Nephron progenitor cell (in vitro differentiated cells): ENCODE data around the gene PTGIS.

Experiments
- DNase-seq: peaks from one replicate; pipeline ENCODE4 v3.0.0; 2021
- H3K27ac Mint-ChIP-seq: 2 replicates; pipeline ENCODE4 v1.8.0; 2021; ENCODE audit warnings: mild to moderate bottlenecking, moderate library complexity, mixed read lengths
- H3K27me3 Mint-ChIP-seq: 2 replicates; pipeline ENCODE4 v1.8.0; 2021; ENCODE audit warnings: mild to moderate bottlenecking, low read depth, mixed read lengths; ENCODE audit not compliant: poor library complexity
- H3K36me3 Mint-ChIP-seq: 2 replicates; pipeline ENCODE4 v1.8.0; 2021; ENCODE audit warnings: low read depth, mixed read lengths
- H3K4me1 Mint-ChIP-seq: 2 replicates; pipeline ENCODE4 v1.8.0; 2021; ENCODE audit warnings: mixed read lengths
- H3K4me3 Mint-ChIP-seq: 2 replicates; pipeline ENCODE4 v1.8.0; 2021; ENCODE audit warnings: mild to moderate bottlenecking, moderate library complexity, mixed read lengths
- H3K9me3 Mint-ChIP-seq: 2 replicates; pipeline ENCODE4 v1.8.0; 2021; ENCODE audit warnings: mild to moderate bottlenecking, moderate library complexity, mixed read lengths
- TF ChIP-seq, protein P1 (sequence below): fragments of 200-600 bp; sonication (generic); IDR thresholded peaks from 2 replicates; pipeline ENCODE4 v1.5.0; 2021; ENCODE audit warnings: antibody characterized with exemption

The PTGIS gene

DNA sequence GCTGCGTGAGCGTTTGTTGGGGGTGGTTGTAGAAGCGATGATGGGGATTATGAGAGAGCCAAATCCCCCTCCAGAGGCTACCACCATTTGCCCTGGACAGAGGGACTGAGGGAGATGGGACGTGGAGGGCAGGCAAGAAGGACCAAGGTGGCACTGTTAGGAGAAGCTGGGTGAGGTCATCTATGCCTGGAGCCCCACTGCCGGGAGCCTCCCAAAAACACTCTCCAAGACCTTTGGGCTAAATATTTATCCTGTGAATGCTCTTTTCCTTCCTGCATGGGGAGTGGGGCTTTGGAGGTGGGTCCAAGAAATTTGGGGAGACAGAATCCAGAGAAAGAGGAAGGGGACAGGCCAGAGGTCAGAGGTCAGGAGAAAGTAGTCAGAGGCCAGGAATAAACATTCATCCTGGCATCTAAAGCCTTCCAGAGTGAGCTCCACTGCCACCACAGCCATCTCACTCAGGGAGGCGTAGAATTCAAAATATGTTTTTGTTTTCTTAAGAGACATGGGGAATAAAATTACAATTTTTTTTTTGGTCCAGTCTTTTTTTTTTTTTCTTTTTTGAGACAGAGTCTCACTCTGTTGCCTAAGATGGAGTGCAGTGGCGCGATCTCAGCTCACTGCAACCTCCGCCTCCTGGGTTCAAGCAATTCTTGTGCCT, 17.8 kb upstream of the PTGIS start:
- no peaks in the 10 kb centered on the region for H3K36me3 Mint-ChIP-seq
- no peak for DNase-seq
- peaks cover 34% of the 10 kb centered on the region for H3K4me1 Mint-ChIP-seq
- H3K9me3 Mint-ChIP-seq: peaks cover 14% of the 10 kb centered on the region
- no peak overlapping the region for H3K4me3 Mint-ChIP-seq
- TF ChIP-seq, protein P1, sequence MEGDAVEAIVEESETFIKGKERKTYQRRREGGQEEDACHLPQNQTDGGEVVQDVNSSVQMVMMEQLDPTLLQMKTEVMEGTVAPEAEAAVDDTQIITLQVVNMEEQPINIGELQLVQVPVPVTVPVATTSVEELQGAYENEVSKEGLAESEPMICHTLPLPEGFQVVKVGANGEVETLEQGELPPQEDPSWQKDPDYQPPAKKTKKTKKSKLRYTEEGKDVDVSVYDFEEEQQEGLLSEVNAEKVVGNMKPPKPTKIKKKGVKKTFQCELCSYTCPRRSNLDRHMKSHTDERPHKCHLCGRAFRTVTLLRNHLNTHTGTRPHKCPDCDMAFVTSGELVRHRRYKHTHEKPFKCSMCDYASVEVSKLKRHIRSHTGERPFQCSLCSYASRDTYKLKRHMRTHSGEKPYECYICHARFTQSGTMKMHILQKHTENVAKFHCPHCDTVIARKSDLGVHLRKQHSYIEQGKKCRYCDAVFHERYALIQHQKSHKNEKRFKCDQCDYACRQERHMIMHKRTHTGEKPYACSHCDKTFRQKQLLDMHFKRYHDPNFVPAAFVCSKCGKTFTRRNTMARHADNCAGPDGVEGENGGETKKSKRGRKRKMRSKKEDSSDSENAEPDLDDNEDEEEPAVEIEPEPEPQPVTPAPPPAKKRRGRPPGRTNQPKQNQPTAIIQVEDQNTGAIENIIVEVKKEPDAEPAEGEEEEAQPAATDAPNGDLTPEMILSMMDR: no peak
- H3K27me3 Mint-ChIP-seq: peaks cover 17% of the 10 kb centered on the region
- H3K27ac Mint-ChIP-seq: no peak overlapping the region

DNA sequence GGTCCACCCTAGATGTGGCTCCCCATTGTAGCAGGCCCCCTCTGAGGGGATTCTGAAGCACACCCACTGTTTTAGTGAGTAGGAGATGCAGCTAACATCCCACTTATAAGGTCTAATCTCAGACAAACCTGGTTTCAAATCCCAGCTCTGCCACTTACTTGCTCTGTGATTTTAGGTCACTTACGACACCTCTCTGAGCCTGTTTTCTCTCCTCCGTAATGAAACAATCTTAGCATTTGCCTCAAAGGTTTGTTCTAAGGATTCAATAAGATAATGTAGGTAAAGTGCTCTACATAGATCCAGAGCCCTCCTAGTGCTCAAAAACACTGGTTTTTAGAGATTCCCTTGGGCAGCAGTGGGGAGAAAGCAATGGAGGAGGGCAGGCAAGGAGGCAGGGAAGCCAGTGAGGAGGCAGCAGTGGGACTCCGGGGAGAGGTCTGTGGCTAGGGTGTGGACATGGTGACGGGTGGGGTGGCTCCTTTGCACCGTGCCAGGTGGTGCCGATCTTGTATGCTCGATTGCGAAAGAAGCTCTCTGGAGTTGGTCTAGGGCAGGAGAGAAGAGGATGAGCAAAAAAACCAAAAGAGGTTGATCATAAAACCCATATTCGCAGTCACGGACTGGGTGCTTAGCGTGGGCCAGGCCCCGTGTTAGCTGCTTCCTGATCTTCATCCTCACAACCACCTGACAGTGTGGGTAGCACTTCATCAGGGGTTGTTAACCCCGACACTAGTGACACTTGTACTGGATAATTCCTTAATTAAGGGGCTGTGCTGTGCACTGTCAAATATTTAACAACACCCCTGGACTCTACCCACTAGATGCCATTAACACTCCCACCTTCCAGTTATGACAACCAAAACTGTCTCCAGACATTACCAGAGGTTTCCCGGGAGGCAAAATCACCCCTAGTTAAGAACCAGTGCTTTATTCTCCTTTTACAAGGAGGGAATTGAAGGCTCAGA, 16.8 kb upstream of the PTGIS start:
- no peaks in the 10 kb centered on the region for H3K36me3 Mint-ChIP-seq
- TF ChIP-seq, protein P1: no peak
- no peak overlapping the region for H3K4me3 Mint-ChIP-seq
- H3K9me3 Mint-ChIP-seq: peaks cover 14% of the 10 kb centered on the region
- peaks cover 8% of the 10 kb centered on the region for H3K27me3 Mint-ChIP-seq
- H3K4me1 Mint-ChIP-seq: peaks cover 44% of the 10 kb centered on the region
- no peak for DNase-seq
- peak overlapping the region; percentile 56 for H3K27ac Mint-ChIP-seq

DNA sequence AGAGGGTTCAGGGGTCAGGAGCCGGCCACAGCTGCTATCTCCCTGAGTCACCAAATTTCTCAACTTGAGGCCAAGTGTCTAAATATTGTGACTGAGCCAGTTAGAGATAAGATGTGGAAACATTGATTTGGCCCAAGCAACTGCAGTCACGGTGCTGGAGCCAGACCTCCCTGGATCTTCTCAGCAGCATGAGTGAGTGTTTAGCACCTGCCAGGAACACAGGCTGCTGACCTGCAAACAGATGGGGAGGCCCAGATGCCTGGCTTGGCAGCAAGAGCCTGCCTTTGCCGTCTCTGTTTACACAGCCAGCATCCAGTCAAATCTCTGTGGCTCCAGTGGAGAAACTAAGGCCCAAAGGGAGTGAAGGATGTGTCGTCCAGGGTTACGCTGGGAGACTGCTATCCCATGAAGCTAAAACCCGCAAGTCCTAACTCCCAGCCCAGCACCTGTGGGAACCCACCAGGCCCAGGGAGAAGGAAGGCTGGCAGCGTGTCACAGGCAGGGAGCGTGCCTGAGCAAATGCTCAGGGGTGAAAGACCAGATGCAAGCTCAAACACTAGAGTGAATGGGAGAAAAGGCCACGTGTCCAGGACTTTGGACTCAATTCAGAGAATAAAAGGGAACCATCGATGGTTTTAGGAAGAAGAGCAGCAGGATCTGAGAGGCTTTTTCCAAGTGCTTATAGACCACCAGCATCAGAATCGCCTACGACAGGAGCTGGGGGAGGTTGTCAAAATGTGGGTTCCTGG, 15.9 kb upstream of the PTGIS start:
- H3K9me3 Mint-ChIP-seq: peaks cover 14% of the 10 kb centered on the region
- peaks cover 47% of the 10 kb centered on the region for H3K4me1 Mint-ChIP-seq
- TF ChIP-seq, protein P1: no peak
- DNase-seq: no peak
- H3K4me3 Mint-ChIP-seq: no peak overlapping the region
- H3K27me3 Mint-ChIP-seq: peaks cover 12% of the 10 kb centered on the region
- H3K27ac Mint-ChIP-seq: no peak overlapping the region
- no peaks in the 10 kb centered on the region for H3K36me3 Mint-ChIP-seq

DNA sequence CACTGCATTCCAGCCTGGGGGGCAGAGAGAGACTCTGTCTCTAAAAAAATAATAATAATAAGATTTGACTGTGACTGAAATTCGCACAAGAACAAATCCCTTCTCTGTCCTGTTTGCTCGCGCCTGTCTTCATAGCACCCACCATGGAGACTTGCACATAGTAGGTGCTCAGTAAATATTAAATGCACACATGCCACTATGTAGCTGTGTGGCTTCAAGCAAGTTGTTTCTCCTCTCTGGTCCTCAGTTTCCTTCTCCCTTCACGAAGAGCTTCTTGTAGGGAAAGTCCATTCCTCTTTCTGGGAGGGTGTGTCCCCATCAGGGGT, 15.4 kb upstream of the PTGIS start:
- Mint-ChIP-seq H3K36me3 (no peaks in the 10 kb centered on the region), H3K27ac (no peak overlapping the region), H3K27me3 (peaks cover 11% of the 10 kb centered on the region), H3K9me3 (peaks cover 14% of the 10 kb centered on the region), H3K4me1 (peaks cover 43% of the 10 kb centered on the region), H3K4me3 (no peak overlapping the region)
- DNase-seq: no peak
- TF ChIP-seq, protein P1: no peak

DNA sequence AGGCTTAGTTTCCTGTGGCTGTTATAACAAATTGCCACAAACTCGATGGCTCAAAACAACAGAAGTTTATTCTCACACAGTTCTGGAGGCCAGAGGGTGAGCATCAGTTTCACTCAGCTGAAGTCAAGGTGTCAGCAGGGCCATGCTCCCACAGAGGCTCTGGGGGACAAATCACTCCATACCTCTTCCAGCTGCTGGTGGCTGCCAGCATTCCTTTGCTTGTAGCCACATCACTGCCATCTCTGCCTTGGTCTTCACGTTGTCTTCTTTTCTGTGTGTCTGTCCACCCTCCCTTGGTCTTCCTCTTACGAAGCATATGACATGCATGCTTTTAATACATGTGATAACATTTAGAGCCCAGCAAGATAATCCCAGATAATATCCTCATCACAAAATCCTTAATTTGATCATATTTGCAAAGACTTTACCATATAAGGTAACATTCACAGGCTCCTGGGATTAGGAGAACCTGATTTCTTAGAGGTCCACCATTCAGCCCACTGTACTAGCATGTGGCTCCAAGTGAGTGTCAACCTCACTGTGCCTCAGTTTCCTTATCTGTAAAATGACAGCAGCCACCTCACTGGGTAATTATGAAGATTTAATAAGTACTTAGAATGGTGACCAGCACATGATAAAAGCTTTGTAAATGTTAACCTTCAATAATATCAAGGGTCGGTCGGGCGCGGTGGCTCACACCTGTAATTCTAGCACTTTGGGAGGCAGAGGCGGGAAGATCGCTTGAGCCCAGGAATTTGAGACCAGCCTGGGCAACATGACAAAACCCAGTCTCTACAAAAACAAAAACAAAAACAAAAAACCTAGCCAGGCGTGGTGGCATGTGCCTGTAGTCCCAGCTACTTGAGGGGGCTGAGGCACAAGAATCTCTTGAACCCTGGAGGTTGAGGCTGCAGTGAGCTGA, 14.7 kb upstream of the PTGIS start:
- Mint-ChIP-seq H3K4me1 (peaks cover 39% of the 10 kb centered on the region), H3K36me3 (no peaks in the 10 kb centered on the region), H3K4me3 (no peak overlapping the region), H3K27me3 (peaks cover 12% of the 10 kb centered on the region), H3K27ac (no peak overlapping the region), H3K9me3 (peaks cover 14% of the 10 kb centered on the region)
- DNase-seq: no peak
- TF ChIP-seq, protein P1: no peak
